Panc1 (cell line): ENCODE measurements around the gene IL6. TPM values are rescaled to one million over a fixed set of nuclear protein-coding genes. Genes with fewer than 3 reads are reported as not detected.

Experiments used
- ATAC-seq: fragments of 200-7000 bp; cut with Tn5 transposase; 2 replicates; pipeline ENCODE4 v1.9.1; 2020; ENCODE audit warnings: mild to moderate bottlenecking, moderate library complexity
- BruUV-seq: library from RNA; stranded (reverse); fragments of 400-500 nt; replicated peaks from 2 replicates; lab custom pipeline; 2021; lab: Mats Ljungman, UMichigan
- CTCF ChIA-PET: fragments of 300-600 bp; sonication (Branson Sonifier 250); formaldehyde crosslinking; loops from one replicate; lab custom pipeline; 2022; ENCODE audit warnings: antibody characterized with exemption; lab: Charles Lee
- POLR2A ChIA-PET: fragments of 300-600 bp; sonication (Branson Sonifier 250); formaldehyde crosslinking; loops from one replicate; lab custom pipeline; 2022; ENCODE audit warnings: antibody characterized with exemption; lab: Charles Lee
- DNase-seq: peaks from one replicate; pipeline ENCODE4 v3.0.0-alpha.2; 2010; ENCODE audit warnings: low read depth, low spot score
- H3K27ac ChIP-seq: 2 replicates; pipeline ENCODE4 v1.5.1; 2011; ENCODE audit warnings: mild to moderate bottlenecking, low read length, inconsistent platforms
- H3K27me3 ChIP-seq: fragments of 200-500 bp; sonication (Bioruptor generic); 2 replicates; pipeline ENCODE4 v1.6.0; 2014; ENCODE audit warnings: low read length, inconsistent platforms; ENCODE audit not compliant: control insufficient read depth, insufficient read depth
- H3K36me3 ChIP-seq: fragments of 200-500 bp; sonication (Bioruptor generic); 2 replicates; pipeline ENCODE4 v1.5.1; 2014; ENCODE audit warnings: inconsistent platforms, mild to moderate bottlenecking, low read length, moderate library complexity; ENCODE audit not compliant: control insufficient read depth, insufficient read depth
- H3K4me1 ChIP-seq: 2 replicates; pipeline ENCODE4 v1.5.1; 2011; ENCODE audit warnings: inconsistent platforms, mild to moderate bottlenecking, low read length, moderate library complexity; ENCODE audit not compliant: control insufficient read depth, insufficient read depth
- H3K4me3 ChIP-seq, 2 experiments: 2 replicates each; pipeline ENCODE4 v1.5.1; 2011 to 2012; ENCODE audit warnings: low read depth in 2 of 2, low read length in 2 of 2, mild to moderate bottlenecking in 2 of 2, inconsistent platforms in 1 of 2, moderate library complexity in 1 of 2
- H3K9me3 ChIP-seq: fragments of 200-500 bp; sonication (Bioruptor generic); 2 replicates; pipeline ENCODE4 v1.5.1; 2014; ENCODE audit warnings: low read depth, mild to moderate bottlenecking, inconsistent platforms, low read length, moderate library complexity; ENCODE audit not compliant: control insufficient read depth, insufficient read depth
- POLR2AphosphoS5 ChIP-seq: IDR thresholded peaks from 2 replicates; pipeline ENCODE4 v1.6.1; 2012; ENCODE audit warnings: mild to moderate bottlenecking, low read depth, low read length, moderate library complexity
- SIN3A ChIP-seq: IDR thresholded peaks from 2 replicates; pipeline ENCODE4 v1.6.1; 2012; ENCODE audit warnings: low read depth, mild to moderate bottlenecking, low read length, moderate library complexity, borderline replicate concordance; ENCODE audit not compliant: insufficient read depth
- TCF7L2 ChIP-seq: IDR thresholded peaks from 2 replicates; pipeline ENCODE4 v1.6.1; 2011; ENCODE audit warnings: mild to moderate bottlenecking, low read depth, low read length, inconsistent platforms
- in situ Hi-C: cut with HindIII; loops from 2 replicates; pipeline ENCODE4 v1.10.0; 2016; ENCODE audit warnings: low sequenced_read_pairs, low pct_unique_long_range_greater_than_20kb
- intact Hi-C: fragments of 100-400 bp; cut with micrococcal nuclease; formaldehyde crosslinking; loops from one replicate; pipeline ENCODE4 v1.10.0; 2022; ENCODE audit not compliant: unreplicated experiment
- total RNA-seq: library from RNA; stranded (reverse); gene quantifications from one replicate; pipeline ENCODE4 v1.2.1, GENCODE V29; 2021; ENCODE audit not compliant: unreplicated experiment
- TF ChIP-seq, protein P1 (sequence below), 2 experiments: IDR thresholded peaks; 2 replicates each; pipeline ENCODE4 v1.6.1; 2011 to 2012; ENCODE audit warnings: low read depth in 2 of 2, control low read depth in 1 of 2, low read length in 1 of 2, mild to moderate bottlenecking in 1 of 2, moderate library complexity in 1 of 2; ENCODE audit not compliant: insufficient read depth in 1 of 2
- TF ChIP-seq, protein P2 (sequence below): fragments of 450-650 bp; IDR thresholded peaks from 2 replicates; pipeline ENCODE4 v1.5.1; 2017; ENCODE audit warnings: mild to moderate bottlenecking

Gene IL6
- total RNA-seq, 1 experiment from 2014 or later, result not detected

DNA sequence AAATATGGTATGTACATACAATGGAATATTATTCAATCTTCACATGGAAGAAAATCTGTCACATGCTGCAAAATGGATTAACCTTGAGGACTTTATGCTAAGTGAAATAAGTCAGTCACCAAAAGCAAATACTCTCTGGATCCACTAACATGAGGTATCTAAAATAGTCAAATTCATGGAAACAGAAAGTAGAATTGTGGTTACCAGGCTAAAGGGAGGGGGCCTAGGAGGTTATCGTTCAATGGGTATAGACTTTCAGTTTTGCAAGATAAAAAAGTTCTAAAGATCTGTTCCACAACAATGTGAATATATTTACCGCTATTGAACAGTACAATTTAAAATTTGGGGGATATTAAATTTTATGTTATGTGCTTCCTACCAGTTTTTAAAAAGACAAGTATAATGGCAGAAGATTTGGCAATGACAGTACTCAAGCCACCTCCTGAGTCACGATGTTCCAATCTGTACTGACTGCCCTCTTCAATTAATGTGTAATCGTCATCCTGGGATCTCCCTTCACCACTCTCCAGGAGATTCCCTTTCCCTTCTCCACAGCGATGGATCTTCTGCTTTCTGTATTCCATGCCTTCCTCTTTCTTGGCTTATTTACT, 32.3 kb upstream of the IL6 start:
- H3K4me3 ChIP-seq, result no peak overlapping the region
- ChIA-PET CTCF (no interaction called here), POLR2A (no interaction called here)
- no peak for TF ChIP-seq POLR2AphosphoS5
- TF ChIP-seq, protein P1, sequence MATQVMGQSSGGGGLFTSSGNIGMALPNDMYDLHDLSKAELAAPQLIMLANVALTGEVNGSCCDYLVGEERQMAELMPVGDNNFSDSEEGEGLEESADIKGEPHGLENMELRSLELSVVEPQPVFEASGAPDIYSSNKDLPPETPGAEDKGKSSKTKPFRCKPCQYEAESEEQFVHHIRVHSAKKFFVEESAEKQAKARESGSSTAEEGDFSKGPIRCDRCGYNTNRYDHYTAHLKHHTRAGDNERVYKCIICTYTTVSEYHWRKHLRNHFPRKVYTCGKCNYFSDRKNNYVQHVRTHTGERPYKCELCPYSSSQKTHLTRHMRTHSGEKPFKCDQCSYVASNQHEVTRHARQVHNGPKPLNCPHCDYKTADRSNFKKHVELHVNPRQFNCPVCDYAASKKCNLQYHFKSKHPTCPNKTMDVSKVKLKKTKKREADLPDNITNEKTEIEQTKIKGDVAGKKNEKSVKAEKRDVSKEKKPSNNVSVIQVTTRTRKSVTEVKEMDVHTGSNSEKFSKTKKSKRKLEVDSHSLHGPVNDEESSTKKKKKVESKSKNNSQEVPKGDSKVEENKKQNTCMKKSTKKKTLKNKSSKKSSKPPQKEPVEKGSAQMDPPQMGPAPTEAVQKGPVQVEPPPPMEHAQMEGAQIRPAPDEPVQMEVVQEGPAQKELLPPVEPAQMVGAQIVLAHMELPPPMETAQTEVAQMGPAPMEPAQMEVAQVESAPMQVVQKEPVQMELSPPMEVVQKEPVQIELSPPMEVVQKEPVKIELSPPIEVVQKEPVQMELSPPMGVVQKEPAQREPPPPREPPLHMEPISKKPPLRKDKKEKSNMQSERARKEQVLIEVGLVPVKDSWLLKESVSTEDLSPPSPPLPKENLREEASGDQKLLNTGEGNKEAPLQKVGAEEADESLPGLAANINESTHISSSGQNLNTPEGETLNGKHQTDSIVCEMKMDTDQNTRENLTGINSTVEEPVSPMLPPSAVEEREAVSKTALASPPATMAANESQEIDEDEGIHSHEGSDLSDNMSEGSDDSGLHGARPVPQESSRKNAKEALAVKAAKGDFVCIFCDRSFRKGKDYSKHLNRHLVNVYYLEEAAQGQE (IDR thresholded peaks at IDR 0.05; ENCODE audit: insufficient read depth in 1 of 2, low read depth in 2 of 2, low read length in 1 of 2), result no peak
- TF ChIP-seq, protein P2, sequence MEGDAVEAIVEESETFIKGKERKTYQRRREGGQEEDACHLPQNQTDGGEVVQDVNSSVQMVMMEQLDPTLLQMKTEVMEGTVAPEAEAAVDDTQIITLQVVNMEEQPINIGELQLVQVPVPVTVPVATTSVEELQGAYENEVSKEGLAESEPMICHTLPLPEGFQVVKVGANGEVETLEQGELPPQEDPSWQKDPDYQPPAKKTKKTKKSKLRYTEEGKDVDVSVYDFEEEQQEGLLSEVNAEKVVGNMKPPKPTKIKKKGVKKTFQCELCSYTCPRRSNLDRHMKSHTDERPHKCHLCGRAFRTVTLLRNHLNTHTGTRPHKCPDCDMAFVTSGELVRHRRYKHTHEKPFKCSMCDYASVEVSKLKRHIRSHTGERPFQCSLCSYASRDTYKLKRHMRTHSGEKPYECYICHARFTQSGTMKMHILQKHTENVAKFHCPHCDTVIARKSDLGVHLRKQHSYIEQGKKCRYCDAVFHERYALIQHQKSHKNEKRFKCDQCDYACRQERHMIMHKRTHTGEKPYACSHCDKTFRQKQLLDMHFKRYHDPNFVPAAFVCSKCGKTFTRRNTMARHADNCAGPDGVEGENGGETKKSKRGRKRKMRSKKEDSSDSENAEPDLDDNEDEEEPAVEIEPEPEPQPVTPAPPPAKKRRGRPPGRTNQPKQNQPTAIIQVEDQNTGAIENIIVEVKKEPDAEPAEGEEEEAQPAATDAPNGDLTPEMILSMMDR, result no peak
- TF ChIP-seq SIN3A, result no peak
- TF ChIP-seq TCF7L2, result no peak
- no peaks in the 10 kb centered on the region for H3K9me3 ChIP-seq
- ATAC-seq (no peak), DNase-seq (no peak)
- BruUV-seq, result no TSS peak
- no peaks in the 10 kb centered on the region for H3K27me3 ChIP-seq
- no peaks in the 10 kb centered on the region for H3K4me1 ChIP-seq
- in situ Hi-C loops (no loop called here), intact Hi-C loops (no loop called here)
- H3K27ac ChIP-seq, result no peak overlapping the region
- no peaks in the 10 kb centered on the region for H3K36me3 ChIP-seq

DNA sequence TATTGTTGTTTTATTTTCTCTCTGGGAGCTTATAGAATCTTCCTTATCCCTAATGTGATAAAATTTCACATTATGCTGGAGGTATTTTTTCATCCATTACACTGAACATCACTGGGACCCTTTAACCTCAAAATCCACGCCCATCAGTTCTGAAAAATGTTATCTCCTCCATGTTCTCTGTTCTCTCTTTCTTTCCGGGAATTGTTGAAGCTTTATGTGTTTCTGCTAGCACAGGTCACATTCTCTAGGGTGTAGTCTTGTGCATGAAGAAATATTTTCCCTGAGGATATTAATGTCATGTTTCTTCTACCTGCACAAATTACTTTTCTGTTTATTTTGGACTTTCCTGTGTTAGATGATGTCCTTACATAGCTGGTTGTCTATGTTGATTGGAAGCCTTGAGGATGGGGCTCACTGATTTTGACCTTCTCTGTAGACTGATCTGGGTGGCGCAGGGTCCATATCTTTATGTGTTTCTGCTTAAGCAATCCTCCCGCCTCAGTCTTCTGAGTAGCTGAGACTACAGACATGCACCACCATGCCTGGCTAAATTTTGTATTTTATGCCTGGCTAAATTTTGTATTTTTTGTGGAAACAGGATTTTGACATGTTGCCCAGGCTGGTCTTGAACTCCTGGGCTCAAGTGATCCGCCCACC, 31.4 kb upstream of the IL6 start:
- Histone ChIP-seq H3K27ac (no peak overlapping the region), H3K4me1 (no peaks in the 10 kb centered on the region), H3K36me3 (no peaks in the 10 kb centered on the region), H3K4me3 (no peak overlapping the region), H3K27me3 (no peaks in the 10 kb centered on the region), H3K9me3 (no peaks in the 10 kb centered on the region)
- DNase-seq (no peak), ATAC-seq (no peak)
- TF ChIP-seq, protein P1 (IDR thresholded peaks at IDR 0.05; ENCODE audit: insufficient read depth in 1 of 2, low read depth in 2 of 2, low read length in 1 of 2), result no peak
- in situ Hi-C loops, result no loop called here
- ChIA-PET CTCF (no interaction called here), POLR2A (interaction anchor here (0.6 kb wide), 1 partner anchor 19 kb away, joined by 7 read pairs; no protein-coding TSS in a partner anchor)
- intact Hi-C loops, result no loop called here
- no TSS peak for BruUV-seq
